CD4-positive, alpha-beta T cell (primary cell): ENCODE data around the gene ADAM22. TPM values are rescaled to one million over a fixed set of nuclear protein-coding genes. Genes with fewer than 3 reads are reported as not detected.
A peak's percentile ranks its signal among the peaks of the same experiment; 100 is the strongest.

Experiments
- ATAC-seq: fragments of 200-7000 bp; cut with Tn5 transposase; one replicate; pipeline ENCODE4 v1.10.0; 2022; ENCODE audit warnings: mild to moderate bottlenecking; ENCODE audit not compliant: poor library complexity
- CTCF ChIA-PET: fragments of 350-600 bp; sonication (Branson Sonifier 250); formaldehyde crosslinking; loops from one replicate; lab custom pipeline; 2021; ENCODE audit warnings: antibody characterized with exemption, inconsistent platforms; lab: Charles Lee
- POLR2A ChIA-PET: fragments of 350-600 bp; sonication (Branson Sonifier 250); formaldehyde crosslinking; loops from one replicate; lab custom pipeline; 2021; ENCODE audit warnings: antibody characterized with exemption, inconsistent platforms; lab: Charles Lee
- DNase-seq, 14 experiments: peaks; one replicate each; pipeline ENCODE4 v3.0.0-alpha.2; 2013 to 2020; ENCODE audit warnings: mixed read lengths in 2 of 14
- H3K27ac ChIP-seq, 2 donors: one replicate each; pipeline versions ENCODE4 v1.5.1 to v1.7.0; 2013; ENCODE audit warnings: low read length in 2 of 2, low read depth in 1 of 2, mild to moderate bottlenecking in 1 of 2
- H3K27me3 ChIP-seq, 2 experiments: 1 replicate in 1 of 2; 2 replicates in 1 of 2; pipeline versions ENCODE4 v1.6.1 to v1.7.0; 2013; ENCODE audit warnings: low read length in 2 of 2, control low read depth in 1 of 2, mild to moderate bottlenecking in 1 of 2, moderate library complexity in 1 of 2; ENCODE audit not compliant: insufficient read depth in 2 of 2, control insufficient read depth in 1 of 2
- H3K36me3 ChIP-seq: one replicate; pipeline ENCODE4 v1.6.1; 2013; ENCODE audit warnings: low read length, control low read depth; ENCODE audit not compliant: insufficient read depth
- H3K4me1 ChIP-seq: one replicate; pipeline ENCODE4 v1.6.1; 2013; ENCODE audit warnings: low read length, control low read depth; ENCODE audit not compliant: insufficient read depth
- H3K4me3 ChIP-seq: one replicate; pipeline ENCODE4 v1.5.1; 2013; ENCODE audit warnings: mild to moderate bottlenecking, low read length, moderate library complexity
- H3K9me3 ChIP-seq, 2 experiments: 1 replicate in 1 of 2; 2 replicates in 1 of 2; pipeline versions ENCODE4 v1.6.1 to v1.7.0; 2013; ENCODE audit warnings: low read length in 2 of 2, mild to moderate bottlenecking in 2 of 2, control low read depth in 1 of 2, moderate library complexity in 1 of 2; ENCODE audit not compliant: control insufficient read depth in 1 of 2, insufficient read depth in 1 of 2
- H3K27ac Mint-ChIP-seq: one replicate; pipeline ENCODE4 v1.8.0; 2020; ENCODE audit warnings: mixed read lengths
- H3K27me3 Mint-ChIP-seq: one replicate; pipeline ENCODE4 v1.8.0; 2021; ENCODE audit warnings: mixed read lengths
- H3K36me3 Mint-ChIP-seq: one replicate; pipeline ENCODE4 v1.8.0; 2021; ENCODE audit warnings: low read depth, mixed read lengths
- H3K4me1 Mint-ChIP-seq: one replicate; pipeline ENCODE4 v1.8.0; 2021; ENCODE audit warnings: low read depth, mixed read lengths
- H3K4me3 Mint-ChIP-seq: one replicate; pipeline ENCODE4 v1.8.0; 2020; ENCODE audit warnings: mild to moderate bottlenecking, mixed read lengths
- H3K9me3 Mint-ChIP-seq: one replicate; pipeline ENCODE4 v1.8.0; 2020; ENCODE audit warnings: mixed read lengths
- CTCF ChIP-seq: fragments of 200-600 bp; IDR thresholded peaks from one replicate; pipeline ENCODE4 v1.8.0; 2022; ENCODE audit warnings: antibody characterized with exemption, mild to moderate bottlenecking
- intact Hi-C, 2 experiments: fragments of 100-400 bp; cut with DNase I in 1 of 2; cut with micrococcal nuclease in 1 of 2; formaldehyde crosslinking; loops; one replicate each; pipeline versions ENCODE4 v1.15.1 to v1.9.0; 2023 to 2025; cut with DNase I, micrococcal nuclease
- total RNA-seq, 174 experiments: library from RNA in 2 of 174; stranded (reverse) in 2 of 174; gene quantifications; one replicate each; pipeline ENCODE4 v1.2.3 and lab custom pipeline; 2021 to 2026

ADAM22 gene
- total RNA-seq, 2 experiments from 2014 or later, result 0.60 to 0.64 TPM

GRCh38 chr7:88121335-88121734 lies 187.3 kb downstream of the ADAM22 start:
- Mint-ChIP-seq H3K27ac (no peak overlapping the region), H3K27me3 (no peaks in the 10 kb centered on the region), H3K4me1 (no peaks in the 10 kb centered on the region), H3K36me3 (no peaks in the 10 kb centered on the region), H3K9me3 (no peaks in the 10 kb centered on the region), H3K4me3 (no peak overlapping the region)
- ATAC-seq (no peak), DNase-seq (no peak)
- CTCF ChIA-PET, result no interaction called here
- Histone ChIP-seq H3K27me3 (no peaks in the 10 kb centered on the region), H3K9me3 (no peaks in the 10 kb centered on the region), H3K36me3 (no peaks in the 10 kb centered on the region), H3K4me1 (no peaks in the 10 kb centered on the region), H3K27ac (no peak overlapping the region), H3K4me3 (no peak overlapping the region)
- intact Hi-C loops, result no loop called here
- POLR2A ChIA-PET, result no interaction called here
- no peak for TF ChIP-seq CTCF

GRCh38 chr7:88127637-88128290 lies 193.7 kb downstream of the ADAM22 start:
- H3K36me3 Mint-ChIP-seq, result no peaks in the 10 kb centered on the region
- no peak for ATAC-seq
- H3K27me3 ChIP-seq, result no peaks in the 10 kb centered on the region
- no peak overlapping the region for H3K4me3 ChIP-seq
- no peak overlapping the region for H3K27ac Mint-ChIP-seq
- TF ChIP-seq CTCF, result no peak
- H3K9me3 ChIP-seq, result no peaks in the 10 kb centered on the region
- H3K36me3 ChIP-seq, result no peaks in the 10 kb centered on the region
- no peaks in the 10 kb centered on the region for H3K4me1 Mint-ChIP-seq
- H3K4me1 ChIP-seq, result no peaks in the 10 kb centered on the region
- ChIA-PET CTCF (no interaction called here), POLR2A (interaction anchor here (0.6 kb wide), 1 partner anchor 241 kb away, joined by 3 read pairs; no protein-coding TSS in a partner anchor)
- H3K27ac ChIP-seq, result no peak overlapping the region
- intact Hi-C loops, result no loop called here
- H3K27me3 Mint-ChIP-seq, result no peaks in the 10 kb centered on the region
- H3K9me3 Mint-ChIP-seq, result no peaks in the 10 kb centered on the region
- H3K4me3 Mint-ChIP-seq, result no peak overlapping the region
- no peak for DNase-seq

- H3K4me1 Mint-ChIP-seq, result no peaks in the 10 kb centered on the region
- H3K27me3 Mint-ChIP-seq, result no peaks in the 10 kb centered on the region
Observed at GRCh38 chr7:88132725-88133124, 198.7 kb downstream of the ADAM22 start.

More at GRCh38 chr7:88132725-88133124, 198.7 kb downstream of the ADAM22 start:
- intact Hi-C loops, result no loop called here
- Histone ChIP-seq H3K9me3 (no peaks in the 10 kb centered on the region), H3K27me3 (no peaks in the 10 kb centered on the region), H3K27ac (no peak overlapping the region), H3K4me1 (no peaks in the 10 kb centered on the region), H3K36me3 (no peaks in the 10 kb centered on the region), H3K4me3 (no peak overlapping the region)
- TF ChIP-seq CTCF, result no peak
- Mint-ChIP-seq H3K4me3 (no peak overlapping the region), H3K27ac (no peak overlapping the region), H3K9me3 (no peaks in the 10 kb centered on the region), H3K36me3 (no peaks in the 10 kb centered on the region)
- DNase-seq (peak in 1 of 14 experiments; percentile 1), ATAC-seq (no peak)
- ChIA-PET CTCF (no interaction called here), POLR2A (no interaction called here)
